Measurements from ENCODE around the gene EMILIN1.

DNA sequence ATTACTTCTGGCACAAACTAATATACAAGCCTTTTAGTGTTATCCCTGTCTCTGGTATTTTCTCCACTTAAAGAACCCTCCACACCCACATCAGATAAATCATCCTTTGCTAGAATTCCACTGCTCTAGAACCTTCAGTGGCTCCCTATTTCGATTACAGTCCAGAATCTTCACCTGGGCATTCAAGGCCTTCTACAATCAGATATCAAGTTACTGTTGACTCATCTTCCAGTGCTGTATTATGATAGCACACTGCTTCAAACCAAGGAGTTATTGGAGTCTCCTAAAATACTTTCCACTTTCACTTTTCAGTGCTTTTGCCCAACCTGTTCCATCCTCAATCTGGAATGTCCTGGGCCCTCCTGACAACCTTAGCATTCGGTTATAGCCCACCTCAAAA, 37.1 kb downstream of the EMILIN1 start:
- TF ChIP-seq, protein P1, sequence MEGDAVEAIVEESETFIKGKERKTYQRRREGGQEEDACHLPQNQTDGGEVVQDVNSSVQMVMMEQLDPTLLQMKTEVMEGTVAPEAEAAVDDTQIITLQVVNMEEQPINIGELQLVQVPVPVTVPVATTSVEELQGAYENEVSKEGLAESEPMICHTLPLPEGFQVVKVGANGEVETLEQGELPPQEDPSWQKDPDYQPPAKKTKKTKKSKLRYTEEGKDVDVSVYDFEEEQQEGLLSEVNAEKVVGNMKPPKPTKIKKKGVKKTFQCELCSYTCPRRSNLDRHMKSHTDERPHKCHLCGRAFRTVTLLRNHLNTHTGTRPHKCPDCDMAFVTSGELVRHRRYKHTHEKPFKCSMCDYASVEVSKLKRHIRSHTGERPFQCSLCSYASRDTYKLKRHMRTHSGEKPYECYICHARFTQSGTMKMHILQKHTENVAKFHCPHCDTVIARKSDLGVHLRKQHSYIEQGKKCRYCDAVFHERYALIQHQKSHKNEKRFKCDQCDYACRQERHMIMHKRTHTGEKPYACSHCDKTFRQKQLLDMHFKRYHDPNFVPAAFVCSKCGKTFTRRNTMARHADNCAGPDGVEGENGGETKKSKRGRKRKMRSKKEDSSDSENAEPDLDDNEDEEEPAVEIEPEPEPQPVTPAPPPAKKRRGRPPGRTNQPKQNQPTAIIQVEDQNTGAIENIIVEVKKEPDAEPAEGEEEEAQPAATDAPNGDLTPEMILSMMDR (conservative IDR thresholded peaks at IDR 0.05; ENCODE audit: low read length), result no peak
- TF ChIP-seq EZH2phosphoT487 (IDR thresholded peaks at IDR 0.05; ENCODE audit: borderline replicate concordance), result no peak
